HepG2 (cell line): ENCODE measurements around the gene H3-3A. TPM values are rescaled to one million over a fixed set of nuclear protein-coding genes. Genes with fewer than 3 reads are reported as not detected.

ENCODE experiments used
- AGO2 ChIP-seq: fragments of 200-400 bp; formaldehyde crosslinking; optimal IDR thresholded peaks from 2 replicates; pipeline ENCODE3; 2017; ENCODE audit warnings: mild to moderate bottlenecking, low read depth, low read length, moderate library complexity
- CCAR2 ChIP-seq: fragments of 200-400 bp; formaldehyde crosslinking; optimal IDR thresholded peaks from 2 replicates; pipeline ENCODE3; 2018; ENCODE audit warnings: low read depth, mild to moderate bottlenecking, low read length, moderate library complexity
- FOXA1 ChIP-seq, 2 experiments: fragments of 450-650 bp in 1 of 2; sonication (generic) in 1 of 2; formaldehyde crosslinking in 1 of 2; IDR thresholded peaks; 2 replicates each; pipeline versions ENCODE4 v1.4.0 to v1.6.1; 2016 to 2020; ENCODE audit warnings: missing genetic modification reagents in 1 of 2
- FOXC1 ChIP-seq: sonication (generic); formaldehyde crosslinking; IDR thresholded peaks from 2 replicates; pipeline ENCODE4 v1.8.0; 2022; ENCODE audit warnings: mild to moderate bottlenecking, missing genetic modification reagents, borderline replicate concordance
- FOXM1 ChIP-seq: sonication (generic); formaldehyde crosslinking; IDR thresholded peaks from 2 replicates; pipeline ENCODE4 v1.5.0; 2020; ENCODE audit warnings: missing genetic modification reagents
- HHEX ChIP-seq: IDR thresholded peaks from 2 replicates; pipeline ENCODE4 v1.6.1; 2016; ENCODE audit warnings: control low read depth
- HNRNPL ChIP-seq: fragments of 200-400 bp; formaldehyde crosslinking; IDR thresholded peaks from 2 replicates; pipeline ENCODE4 v1.6.1; 2017; ENCODE audit warnings: mild to moderate bottlenecking, low read depth, low read length
- KLF13 ChIP-seq: sonication (generic); formaldehyde crosslinking; IDR thresholded peaks from 2 replicates; pipeline ENCODE4 v1.4.0; 2020; ENCODE audit warnings: mild to moderate bottlenecking, missing genetic modification reagents
- MEIS1 ChIP-seq: sonication (generic); formaldehyde crosslinking; IDR thresholded peaks from 2 replicates; pipeline ENCODE4 v1.9.0; 2021; ENCODE audit warnings: mild to moderate bottlenecking, missing genetic modification reagents, moderate library complexity, borderline replicate concordance
- SIN3A ChIP-seq: IDR thresholded peaks from 2 replicates; pipeline ENCODE4 v1.6.1; 2011; ENCODE audit warnings: low read depth, mild to moderate bottlenecking, control low read depth, low read length, borderline replicate concordance
- SIX4 ChIP-seq: sonication (generic); formaldehyde crosslinking; IDR thresholded peaks from 2 replicates; pipeline ENCODE4 v1.4.0; 2020; ENCODE audit warnings: missing genetic modification reagents
- SP5 ChIP-seq: IDR thresholded peaks from 2 replicates; pipeline ENCODE4 v1.6.1; 2016; ENCODE audit warnings: low read depth, borderline replicate concordance
- ZC3H4 ChIP-seq: sonication (generic); formaldehyde crosslinking; IDR thresholded peaks from 2 replicates; pipeline ENCODE4 v1.4.0; 2020; ENCODE audit warnings: missing genetic modification reagents, borderline replicate concordance
- ZFY ChIP-seq: sonication (generic); formaldehyde crosslinking; IDR thresholded peaks from 2 replicates; pipeline ENCODE4 v1.4.0; 2020; ENCODE audit warnings: missing genetic modification reagents
- ZNF101 ChIP-seq: sonication (generic); formaldehyde crosslinking; IDR thresholded peaks from 2 replicates; pipeline ENCODE4 v1.4.0; 2020; ENCODE audit warnings: mild to moderate bottlenecking, low read depth, missing genetic modification reagents, borderline replicate concordance
- ZNF207 ChIP-seq: fragments of 450-650 bp; IDR thresholded peaks from 2 replicates; pipeline ENCODE4 v1.6.1; 2016; ENCODE audit warnings: antibody characterized with exemption, borderline replicate concordance
- ZNF235 ChIP-seq: sonication (generic); formaldehyde crosslinking; IDR thresholded peaks from 2 replicates; pipeline ENCODE4 v1.8.1; 2023; ENCODE audit warnings: mild to moderate bottlenecking, missing genetic modification reagents, borderline replicate concordance
- ZNF792 ChIP-seq: IDR thresholded peaks from 2 replicates; pipeline ENCODE4 v1.6.1; 2016
- polyA plus RNA-seq, 8 experiments: library from polyadenylated mRNA; depleted of rRNA in 3 of 8; stranded (reverse) in 7 of 8; unstranded in 1 of 8; fragments of >200 nt; fragmentation: Illumina TruSeq in 4 of 8; extraction: Trizol in 4 of 8; gene quantifications; 2 replicates each; pipeline versions ENCODE4 v1.2.1 to v1.2.3, GENCODE V29; 2011 to 2016; ENCODE audit warnings: low read depth in 4 of 8, missing spikeins in 1 of 8, mixed read lengths in 1 of 8; ENCODE audit not compliant: insufficient read depth in 1 of 8
- total RNA-seq, 5 experiments: library from RNA; depleted of rRNA; stranded (reverse); fragments of >200 nt; fragmentation: Illumina TruSeq; extraction: Trizol; gene quantifications; 2 replicates each; pipeline ENCODE4 v1.2.3, GENCODE V29; 2016; ENCODE audit warnings: low read depth in 1 of 5
- TF ChIP-seq, protein P1 (sequence below): sonication (generic); formaldehyde crosslinking; IDR thresholded peaks from 2 replicates; pipeline ENCODE4 v1.8.0; 2022; ENCODE audit warnings: mild to moderate bottlenecking, missing genetic modification reagents, moderate library complexity
- TF ChIP-seq, protein P2 (sequence below): fragments of 450-650 bp; IDR thresholded peaks from 2 replicates; pipeline ENCODE4 v1.6.1; 2017
- TF ChIP-seq, protein P3 (sequence below): IDR thresholded peaks from 2 replicates; pipeline ENCODE4 v1.6.1; 2018; ENCODE audit warnings: missing genetic modification reagents
- TF ChIP-seq, protein P4 (sequence below): sonication (generic); formaldehyde crosslinking; IDR thresholded peaks from 2 replicates; pipeline ENCODE4 v1.4.0; 2020; ENCODE audit warnings: missing genetic modification reagents, borderline replicate concordance

H3-3A gene
- total and polyA plus RNA-seq, 2 of the 13 experiments (the other 11 are each of a cell fraction or from before 2014, with no cell fraction given), result 221 to 320 TPM

DNA sequence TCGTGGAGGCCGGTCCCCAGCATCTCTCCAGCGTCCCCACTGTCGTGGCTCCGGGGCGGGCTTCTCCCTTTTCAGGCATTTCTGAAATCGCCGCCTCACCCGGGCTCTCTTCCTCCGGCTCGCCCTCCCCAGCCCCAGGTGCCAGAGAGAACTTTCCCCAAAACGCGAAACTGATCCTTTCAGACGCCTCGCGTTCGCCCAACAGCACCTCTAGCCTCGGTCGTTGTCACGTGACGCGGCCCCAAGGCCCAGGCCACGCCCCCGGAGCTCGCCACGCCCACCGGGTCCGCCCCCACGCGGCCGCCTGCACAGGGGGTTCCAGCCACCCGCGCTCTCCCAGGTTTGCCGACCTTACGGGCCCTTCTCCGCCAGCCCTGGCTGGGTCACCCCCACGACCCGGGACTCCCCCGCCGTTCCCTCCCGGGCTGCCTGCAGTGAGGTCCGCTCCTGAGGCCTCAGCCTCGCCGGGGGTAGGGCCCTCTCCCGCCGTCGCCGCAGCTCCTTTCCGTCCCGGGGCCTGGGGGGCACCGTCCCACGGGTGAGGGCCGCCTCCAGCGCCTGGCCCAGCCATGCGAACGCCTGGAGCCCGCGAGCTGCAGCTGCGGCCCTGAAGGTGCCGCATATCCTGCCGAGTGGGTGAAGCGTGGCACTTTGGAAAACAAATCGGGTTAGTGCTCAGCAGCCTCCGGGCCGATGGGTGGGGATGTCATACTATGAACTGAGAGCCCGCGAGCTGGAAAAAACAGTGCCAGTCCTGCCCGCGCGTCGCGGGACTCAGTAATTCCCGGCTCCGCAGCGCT lies 21.0 kb downstream of the H3-3A start (continued):
- no peak for TF ChIP-seq SIX4 (CRISPR knock-in tag)
- TF ChIP-seq FOXC1 (CRISPR knock-in tag), result peak; percentile 78; the same call in 1 of the 2 replicates
- TF ChIP-seq ZNF207, result no peak
- TF ChIP-seq CCAR2, result no peak
- TF ChIP-seq, protein P1, sequence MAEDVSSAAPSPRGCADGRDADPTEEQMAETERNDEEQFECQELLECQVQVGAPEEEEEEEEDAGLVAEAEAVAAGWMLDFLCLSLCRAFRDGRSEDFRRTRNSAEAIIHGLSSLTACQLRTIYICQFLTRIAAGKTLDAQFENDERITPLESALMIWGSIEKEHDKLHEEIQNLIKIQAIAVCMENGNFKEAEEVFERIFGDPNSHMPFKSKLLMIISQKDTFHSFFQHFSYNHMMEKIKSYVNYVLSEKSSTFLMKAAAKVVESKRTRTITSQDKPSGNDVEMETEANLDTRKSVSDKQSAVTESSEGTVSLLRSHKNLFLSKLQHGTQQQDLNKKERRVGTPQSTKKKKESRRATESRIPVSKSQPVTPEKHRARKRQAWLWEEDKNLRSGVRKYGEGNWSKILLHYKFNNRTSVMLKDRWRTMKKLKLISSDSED (CRISPR knock-in tag), result no peak
- TF ChIP-seq, protein P2, sequence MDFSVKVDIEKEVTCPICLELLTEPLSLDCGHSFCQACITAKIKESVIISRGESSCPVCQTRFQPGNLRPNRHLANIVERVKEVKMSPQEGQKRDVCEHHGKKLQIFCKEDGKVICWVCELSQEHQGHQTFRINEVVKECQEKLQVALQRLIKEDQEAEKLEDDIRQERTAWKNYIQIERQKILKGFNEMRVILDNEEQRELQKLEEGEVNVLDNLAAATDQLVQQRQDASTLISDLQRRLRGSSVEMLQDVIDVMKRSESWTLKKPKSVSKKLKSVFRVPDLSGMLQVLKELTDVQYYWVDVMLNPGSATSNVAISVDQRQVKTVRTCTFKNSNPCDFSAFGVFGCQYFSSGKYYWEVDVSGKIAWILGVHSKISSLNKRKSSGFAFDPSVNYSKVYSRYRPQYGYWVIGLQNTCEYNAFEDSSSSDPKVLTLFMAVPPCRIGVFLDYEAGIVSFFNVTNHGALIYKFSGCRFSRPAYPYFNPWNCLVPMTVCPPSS, result no peak
- 0 out of 2 replicates have a peak, but pooled peaks have one; percentile 65 for TF ChIP-seq ZNF101 (CRISPR knock-in tag)
- no peak for TF ChIP-seq SIN3A
- TF ChIP-seq, protein P3, sequence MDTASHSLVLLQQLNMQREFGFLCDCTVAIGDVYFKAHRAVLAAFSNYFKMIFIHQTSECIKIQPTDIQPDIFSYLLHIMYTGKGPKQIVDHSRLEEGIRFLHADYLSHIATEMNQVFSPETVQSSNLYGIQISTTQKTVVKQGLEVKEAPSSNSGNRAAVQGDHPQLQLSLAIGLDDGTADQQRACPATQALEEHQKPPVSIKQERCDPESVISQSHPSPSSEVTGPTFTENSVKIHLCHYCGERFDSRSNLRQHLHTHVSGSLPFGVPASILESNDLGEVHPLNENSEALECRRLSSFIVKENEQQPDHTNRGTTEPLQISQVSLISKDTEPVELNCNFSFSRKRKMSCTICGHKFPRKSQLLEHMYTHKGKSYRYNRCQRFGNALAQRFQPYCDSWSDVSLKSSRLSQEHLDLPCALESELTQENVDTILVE (CRISPR knock-in tag), result no peak
- peak; percentile 79 for TF ChIP-seq ZFY (CRISPR knock-in tag)
- TF ChIP-seq ZNF235, result no peak
- TF ChIP-seq SP5 (CRISPR knock-in tag), result peak; percentile 28; the same call in 1 of the 2 replicates
- TF ChIP-seq ZC3H4 (CRISPR knock-in tag), result no peak
- TF ChIP-seq, protein P4, sequence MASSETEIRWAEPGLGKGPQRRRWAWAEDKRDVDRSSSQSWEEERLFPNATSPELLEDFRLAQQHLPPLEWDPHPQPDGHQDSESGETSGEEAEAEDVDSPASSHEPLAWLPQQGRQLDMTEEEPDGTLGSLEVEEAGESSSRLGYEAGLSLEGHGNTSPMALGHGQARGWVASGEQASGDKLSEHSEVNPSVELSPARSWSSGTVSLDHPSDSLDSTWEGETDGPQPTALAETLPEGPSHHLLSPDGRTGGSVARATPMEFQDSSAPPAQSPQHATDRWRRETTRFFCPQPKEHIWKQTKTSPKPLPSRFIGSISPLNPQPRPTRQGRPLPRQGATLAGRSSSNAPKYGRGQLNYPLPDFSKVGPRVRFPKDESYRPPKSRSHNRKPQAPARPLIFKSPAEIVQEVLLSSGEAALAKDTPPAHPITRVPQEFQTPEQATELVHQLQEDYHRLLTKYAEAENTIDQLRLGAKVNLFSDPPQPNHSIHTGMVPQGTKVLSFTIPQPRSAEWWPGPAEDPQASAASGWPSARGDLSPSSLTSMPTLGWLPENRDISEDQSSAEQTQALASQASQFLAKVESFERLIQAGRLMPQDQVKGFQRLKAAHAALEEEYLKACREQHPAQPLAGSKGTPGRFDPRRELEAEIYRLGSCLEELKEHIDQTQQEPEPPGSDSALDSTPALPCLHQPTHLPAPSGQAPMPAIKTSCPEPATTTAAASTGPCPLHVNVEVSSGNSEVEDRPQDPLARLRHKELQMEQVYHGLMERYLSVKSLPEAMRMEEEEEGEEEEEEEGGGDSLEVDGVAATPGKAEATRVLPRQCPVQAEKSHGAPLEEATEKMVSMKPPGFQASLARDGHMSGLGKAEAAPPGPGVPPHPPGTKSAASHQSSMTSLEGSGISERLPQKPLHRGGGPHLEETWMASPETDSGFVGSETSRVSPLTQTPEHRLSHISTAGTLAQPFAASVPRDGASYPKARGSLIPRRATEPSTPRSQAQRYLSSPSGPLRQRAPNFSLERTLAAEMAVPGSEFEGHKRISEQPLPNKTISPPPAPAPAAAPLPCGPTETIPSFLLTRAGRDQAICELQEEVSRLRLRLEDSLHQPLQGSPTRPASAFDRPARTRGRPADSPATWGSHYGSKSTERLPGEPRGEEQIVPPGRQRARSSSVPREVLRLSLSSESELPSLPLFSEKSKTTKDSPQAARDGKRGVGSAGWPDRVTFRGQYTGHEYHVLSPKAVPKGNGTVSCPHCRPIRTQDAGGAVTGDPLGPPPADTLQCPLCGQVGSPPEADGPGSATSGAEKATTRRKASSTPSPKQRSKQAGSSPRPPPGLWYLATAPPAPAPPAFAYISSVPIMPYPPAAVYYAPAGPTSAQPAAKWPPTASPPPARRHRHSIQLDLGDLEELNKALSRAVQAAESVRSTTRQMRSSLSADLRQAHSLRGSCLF, result 0 out of 2 replicates have a peak, but pooled peaks have one; percentile 12
- no peak for TF ChIP-seq KLF13 (CRISPR knock-in tag)
- TF ChIP-seq FOXM1 (CRISPR knock-in tag), result no peak
- TF ChIP-seq HNRNPL, result no peak
- no peak for TF ChIP-seq FOXA1 (IDR thresholded peaks at IDR 0.05)
- no peak for TF ChIP-seq FOXA1 (CRISPR knock-in tag; IDR thresholded peaks at IDR 0.05)
- TF ChIP-seq ZNF792 (CRISPR knock-in tag), result peak; percentile 73
- TF ChIP-seq AGO2, result no peak
- no peak for TF ChIP-seq HHEX (CRISPR knock-in tag)
- TF ChIP-seq MEIS1 (CRISPR knock-in tag), result no peak
